GM18870 (cell line): ENCODE data around the gene MRAP2.
"Not testable (repeated sequence)": the region's sequence is repeated elsewhere in the genome, so short reads cannot be mapped to it uniquely, and the experiment has no call there.

Source experiments
- ATAC-seq: cut with Tn5 transposase; IDR thresholded peaks from one replicate; pipeline ENCODE4 v1.9.1; 2021; ENCODE audit warnings: moderate library complexity; ENCODE audit not compliant: unreplicated experiment

MRAP2 gene

DNA sequence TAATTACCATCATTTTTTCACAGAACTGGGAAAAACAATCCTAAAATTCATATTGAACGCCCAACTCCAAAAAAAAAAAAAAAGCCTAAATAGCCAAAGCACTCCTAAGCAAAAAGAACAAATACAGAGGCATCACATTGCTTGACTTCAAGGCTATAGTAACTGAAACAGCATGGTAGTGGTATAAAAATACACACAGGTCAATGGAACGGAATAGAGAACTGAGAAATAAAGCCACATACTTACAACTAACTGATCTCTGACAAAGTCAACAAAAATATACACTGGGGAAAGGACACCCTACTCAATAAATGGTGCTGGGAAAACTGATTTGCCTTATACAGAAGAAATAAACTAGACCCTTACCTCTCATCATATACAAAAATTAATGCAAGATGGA is 89.6 kb downstream of the MRAP2 start:
- ATAC-seq = peak; percentile 58

GRCh38 chr6:84129588-84129987 is 96.0 kb downstream of the MRAP2 start:
- ATAC-seq = not testable (repeated sequence)

DNA sequence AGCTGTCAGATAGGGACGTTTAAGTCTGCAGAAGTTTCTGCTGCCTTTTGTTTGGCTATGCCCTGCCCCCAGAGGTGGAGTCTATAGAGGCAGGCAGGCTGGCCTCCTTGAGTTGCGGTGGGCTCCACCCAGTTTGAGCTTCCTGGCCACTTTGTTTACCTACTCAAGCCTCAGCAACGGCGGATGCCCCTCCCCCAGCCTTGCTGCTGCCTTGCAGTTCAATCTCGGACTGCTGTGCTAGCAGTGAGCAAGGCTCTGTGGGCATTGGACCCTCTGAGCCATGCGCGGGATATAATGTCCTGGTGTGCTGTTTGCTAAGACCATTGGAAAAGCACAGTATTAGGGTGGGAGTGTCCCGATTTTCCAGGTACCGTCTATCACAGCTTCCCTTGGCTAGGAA is 99.8 kb downstream of the MRAP2 start:
- ATAC-seq = not testable (repeated sequence)

GRCh38 chr6:84135291-84135690 is 101.7 kb downstream of the MRAP2 start:
- no peak for ATAC-seq

DNA sequence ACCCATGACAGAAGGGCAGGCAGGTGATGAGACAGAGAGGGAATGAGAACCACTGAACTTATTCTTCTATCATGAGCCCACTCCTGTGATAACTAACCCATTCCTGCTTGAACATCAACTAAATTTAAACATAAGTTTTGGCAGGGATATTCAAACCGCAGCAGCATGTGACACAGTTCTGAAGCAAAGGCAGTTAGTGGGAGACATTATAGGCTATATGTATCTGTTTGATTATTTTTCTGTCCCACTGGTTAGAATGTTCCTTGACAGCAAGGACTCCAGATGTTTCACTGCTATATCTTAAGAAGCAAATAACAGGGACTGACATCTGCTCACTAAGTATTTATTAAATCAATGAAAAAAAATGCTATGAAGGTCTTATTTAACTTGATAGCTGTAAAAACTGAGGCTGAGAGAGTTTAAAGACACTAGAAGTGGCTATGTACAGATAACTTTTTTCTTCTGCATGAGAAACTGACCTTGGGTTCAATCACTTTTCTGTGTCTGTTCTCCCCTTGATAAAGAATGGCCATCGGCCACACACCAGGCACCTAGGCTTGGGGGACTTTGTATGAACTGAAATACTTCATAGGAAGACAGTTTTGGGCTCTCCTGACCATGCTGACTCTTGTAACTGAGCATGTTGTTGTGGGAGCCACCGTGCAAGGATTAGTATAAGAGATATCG is 102.9 kb downstream of the MRAP2 start:
- ATAC-seq = no peak

DNA sequence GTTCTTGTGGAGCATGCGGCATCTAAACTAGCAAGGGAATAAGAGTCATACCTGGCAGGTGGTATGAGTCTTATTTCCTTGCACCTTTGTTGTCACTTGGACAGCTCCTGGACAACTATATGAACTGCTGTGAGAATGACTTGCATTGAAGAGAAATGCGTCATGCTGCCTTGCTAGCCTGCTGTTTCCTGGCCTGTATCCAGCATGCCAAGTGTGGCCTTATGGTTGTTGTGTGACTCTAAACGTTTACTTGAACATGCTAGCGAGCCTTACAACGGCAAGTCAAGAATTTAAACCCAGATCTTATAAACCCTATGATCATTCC is 103.4 kb downstream of the MRAP2 start:
- no peak for ATAC-seq

DNA sequence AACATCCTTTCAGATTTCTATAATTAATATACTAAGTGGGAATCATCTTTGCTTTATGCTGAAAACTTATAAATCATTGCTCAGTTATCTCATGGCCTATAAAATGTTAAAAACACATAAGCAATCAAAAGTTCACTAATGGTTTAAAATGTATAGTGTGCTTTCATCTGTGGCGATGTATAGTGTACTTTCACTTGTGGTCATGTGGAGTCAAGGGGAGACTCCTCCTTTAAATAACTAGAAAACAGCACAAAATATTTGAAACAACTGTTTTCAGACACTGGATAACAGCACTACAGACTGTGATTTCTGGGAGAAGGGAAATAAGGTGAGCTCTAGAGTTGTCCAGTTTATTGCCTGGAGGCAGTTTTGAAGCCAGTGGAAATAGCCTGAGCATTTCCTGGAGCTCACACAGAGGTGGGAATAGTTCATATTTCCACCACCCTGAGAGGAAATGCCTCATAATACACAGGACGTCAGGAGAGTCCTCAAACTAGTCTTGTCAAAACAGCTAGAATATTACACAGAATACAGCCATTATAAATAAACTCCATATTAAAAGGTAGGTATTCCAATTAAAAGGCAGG is 104.5 kb downstream of the MRAP2 start:
- no peak for ATAC-seq

DNA sequence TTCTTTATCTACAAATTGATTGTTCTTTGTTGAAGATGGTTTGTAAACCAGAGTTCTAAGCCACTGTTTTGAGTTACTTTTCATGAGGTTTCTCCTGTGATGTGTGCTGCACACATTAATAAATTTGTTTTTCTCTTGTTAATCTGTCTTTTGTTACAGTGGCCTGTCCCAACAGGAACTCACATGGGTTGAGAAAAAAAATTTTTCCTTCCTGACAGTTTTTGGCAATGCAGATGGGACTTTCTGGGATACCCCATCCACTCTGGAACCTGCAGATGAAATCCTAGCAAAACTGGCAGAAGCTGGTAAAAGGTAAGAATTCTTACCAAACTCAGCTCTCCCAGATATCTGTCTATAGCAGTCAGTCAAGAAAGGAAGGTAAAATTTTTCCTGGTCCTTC is 105.7 kb downstream of the MRAP2 start:
- no peak for ATAC-seq
